IPS-15b (cell line): ENCODE measurements around the gene OLFM3.

ENCODE experiments used
- H3K27me3 ChIP-seq: one replicate; pipeline ENCODE4 v1.6.1; 2013; ENCODE audit warnings: low read length; ENCODE audit not compliant: control insufficient read depth, insufficient read depth
- H3K36me3 ChIP-seq: one replicate; pipeline ENCODE4 v1.6.1; 2013; ENCODE audit warnings: low read length; ENCODE audit not compliant: control insufficient read depth, insufficient read depth
- H3K4me1 ChIP-seq: one replicate; pipeline ENCODE4 v1.6.1; 2013; ENCODE audit warnings: mild to moderate bottlenecking, low read length; ENCODE audit not compliant: control insufficient read depth, insufficient read depth
- H3K4me3 ChIP-seq: one replicate; pipeline ENCODE4 v1.5.1; 2013; ENCODE audit warnings: low read depth, low read length
- H3K9ac ChIP-seq: one replicate; pipeline ENCODE4 v1.6.1; 2013; ENCODE audit warnings: low read depth, mild to moderate bottlenecking, low read length
- H3K9me3 ChIP-seq: one replicate; pipeline ENCODE4 v1.6.1; 2013; ENCODE audit warnings: mild to moderate bottlenecking, low read length; ENCODE audit not compliant: control insufficient read depth, insufficient read depth

The OLFM3 gene

GRCh38 chr1:101976161-101976560 lies 20.6 kb downstream of the OLFM3 start:
- Histone ChIP-seq H3K9me3 (no peaks in the 10 kb centered on the region), H3K36me3 (no peaks in the 10 kb centered on the region), H3K9ac (no peak overlapping the region), H3K4me3 (no peak overlapping the region), H3K27me3 (no peaks in the 10 kb centered on the region), H3K4me1 (peaks cover 3% of the 10 kb centered on the region)

- no peaks in the 10 kb centered on the region for H3K27me3 ChIP-seq
- no peaks in the 10 kb centered on the region for H3K36me3 ChIP-seq
- no peak overlapping the region for H3K4me3 ChIP-seq
- H3K9ac ChIP-seq = no peak overlapping the region
- H3K4me1 ChIP-seq = peaks cover 3% of the 10 kb centered on the region
- no peaks in the 10 kb centered on the region for H3K9me3 ChIP-seq
Measured at GRCh38 chr1:101975371-101975770, 21.4 kb downstream of the OLFM3 start.

GRCh38 chr1:101974599-101975274 lies 22.0 kb downstream of the OLFM3 start:
- no peaks in the 10 kb centered on the region for H3K9me3 ChIP-seq
- H3K27me3 ChIP-seq = no peaks in the 10 kb centered on the region

GRCh38 chr1:101971304-101971703 lies 25.4 kb downstream of the OLFM3 start:
- no peaks in the 10 kb centered on the region for H3K36me3 ChIP-seq
- H3K4me1 ChIP-seq = peaks cover 3% of the 10 kb centered on the region
- H3K9ac ChIP-seq = no peak overlapping the region
- no peak overlapping the region for H3K4me3 ChIP-seq
- no peaks in the 10 kb centered on the region for H3K9me3 ChIP-seq
- H3K27me3 ChIP-seq = no peaks in the 10 kb centered on the region

More at GRCh38 chr1:101974599-101975274, 22.0 kb downstream of the OLFM3 start:
- H3K36me3 ChIP-seq = no peaks in the 10 kb centered on the region
- peaks cover 3% of the 10 kb centered on the region for H3K4me1 ChIP-seq
- H3K9ac ChIP-seq = no peak overlapping the region
- H3K4me3 ChIP-seq = no peak overlapping the region

GRCh38 chr1:101967871-101968270 lies 28.9 kb downstream of the OLFM3 start:
- no peaks in the 10 kb centered on the region for H3K9me3 ChIP-seq

GRCh38 chr1:101965341-101965740 lies 31.4 kb downstream of the OLFM3 start:
- Histone ChIP-seq H3K36me3 (no peaks in the 10 kb centered on the region), H3K9ac (no peak overlapping the region), H3K9me3 (no peaks in the 10 kb centered on the region), H3K4me3 (no peak overlapping the region), H3K27me3 (no peaks in the 10 kb centered on the region), H3K4me1 (no peaks in the 10 kb centered on the region)

More at GRCh38 chr1:101967871-101968270, 28.9 kb downstream of the OLFM3 start:
- no peaks in the 10 kb centered on the region for H3K4me1 ChIP-seq
- no peaks in the 10 kb centered on the region for H3K36me3 ChIP-seq
- no peak overlapping the region for H3K4me3 ChIP-seq
- no peak overlapping the region for H3K9ac ChIP-seq
- H3K27me3 ChIP-seq = no peaks in the 10 kb centered on the region

- H3K4me3 ChIP-seq = no peak overlapping the region
- H3K9ac ChIP-seq = no peak overlapping the region
- H3K27me3 ChIP-seq = no peaks in the 10 kb centered on the region
- no peaks in the 10 kb centered on the region for H3K4me1 ChIP-seq
- no peaks in the 10 kb centered on the region for H3K36me3 ChIP-seq
- H3K9me3 ChIP-seq = no peaks in the 10 kb centered on the region
Measured at GRCh38 chr1:101964708-101965107, 32.0 kb downstream of the OLFM3 start.

GRCh38 chr1:101960142-101960541 lies 36.6 kb downstream of the OLFM3 start:
- H3K9ac ChIP-seq = no peak overlapping the region
- H3K4me1 ChIP-seq = no peaks in the 10 kb centered on the region
- no peaks in the 10 kb centered on the region for H3K27me3 ChIP-seq
- no peak overlapping the region for H3K4me3 ChIP-seq
- H3K9me3 ChIP-seq = no peaks in the 10 kb centered on the region
- no peaks in the 10 kb centered on the region for H3K36me3 ChIP-seq

GRCh38 chr1:101959456-101959855 lies 37.3 kb downstream of the OLFM3 start:
- H3K4me3 ChIP-seq = no peak overlapping the region
- no peaks in the 10 kb centered on the region for H3K4me1 ChIP-seq
- no peaks in the 10 kb centered on the region for H3K36me3 ChIP-seq
- H3K9ac ChIP-seq = no peak overlapping the region
- H3K9me3 ChIP-seq = no peaks in the 10 kb centered on the region
- no peaks in the 10 kb centered on the region for H3K27me3 ChIP-seq

- Histone ChIP-seq H3K9me3 (no peaks in the 10 kb centered on the region), H3K4me1 (no peaks in the 10 kb centered on the region), H3K4me3 (no peak overlapping the region), H3K9ac (no peak overlapping the region), H3K27me3 (no peaks in the 10 kb centered on the region), H3K36me3 (no peaks in the 10 kb centered on the region)
Measured at GRCh38 chr1:101957771-101958170, 39.0 kb downstream of the OLFM3 start.

GRCh38 chr1:101953623-101954022 lies 43.1 kb downstream of the OLFM3 start:
- H3K9me3 ChIP-seq = no peaks in the 10 kb centered on the region
- H3K27me3 ChIP-seq = no peaks in the 10 kb centered on the region
- no peak overlapping the region for H3K4me3 ChIP-seq
- no peaks in the 10 kb centered on the region for H3K36me3 ChIP-seq
- no peak overlapping the region for H3K9ac ChIP-seq
- no peaks in the 10 kb centered on the region for H3K4me1 ChIP-seq

- H3K36me3 ChIP-seq = no peaks in the 10 kb centered on the region
- H3K4me3 ChIP-seq = no peak overlapping the region
- no peak overlapping the region for H3K9ac ChIP-seq
Measured at GRCh38 chr1:101945884-101946283, 50.8 kb downstream of the OLFM3 start.

More at GRCh38 chr1:101945884-101946283, 50.8 kb downstream of the OLFM3 start:
- Histone ChIP-seq H3K4me1 (no peaks in the 10 kb centered on the region), H3K9me3 (no peaks in the 10 kb centered on the region), H3K27me3 (no peaks in the 10 kb centered on the region)
